ENCODE data around the gene ZNF326.

Gene ZNF326

GRCh38 chr1:90068611-90069280 lies 73.8 kb downstream of the ZNF326 start:
- DNase-seq (ENCODE audit: low read depth in 2 of 3, low spot score in 1 of 3), result no peak

GRCh38 chr1:90074137-90074536 lies 79.2 kb downstream of the ZNF326 start:
- DNase-seq (ENCODE audit: low read depth in 2 of 3, low spot score in 1 of 3), result no peak

GRCh38 chr1:90074566-90074965 lies 79.7 kb downstream of the ZNF326 start:
- no peak for DNase-seq (ENCODE audit: low read depth in 2 of 3, low spot score in 1 of 3)

- no peak for DNase-seq (ENCODE audit: low read depth in 2 of 3, low spot score in 1 of 3)
Observed at GRCh38 chr1:90074970-90075391, 80.1 kb downstream of the ZNF326 start.

- no peak for DNase-seq (ENCODE audit: low read depth in 2 of 3, low spot score in 1 of 3)
Observed at GRCh38 chr1:90083995-90084394, 89.1 kb downstream of the ZNF326 start.
